ENCODE results near the gene GARIN1A. TPM values are rescaled to one million over a fixed set of nuclear protein-coding genes. Genes with fewer than 3 reads are reported as not detected.
"Not testable (repeated sequence)": the region's sequence is repeated elsewhere in the genome, so short reads cannot be mapped to it uniquely, and the experiment has no call there.

GARIN1A gene
- 1 to 10 TPM in 1 of 2 donors, under 1 TPM in 1; 0.48 to 1.6 TPM for total RNA-seq
- under 1 TPM; 0.35 to 0.71 TPM for polyA plus RNA-seq
- long read RNA-seq, donor 1, result 0 reads
- long read RNA-seq, donor 2, result 0 reads
- long read RNA-seq, donor 3, result 0 reads
- long read RNA-seq, donor 4, result 0 reads
- long read RNA-seq, donor 5, result 0 reads

GRCh38 chr7:128671992-128672391 lies at the start of gene GARIN1A:
TSS of gene GARIN1A (plus strand) at chr7:128672292. CDS start at chr7:128672398, 106 bp downstream.
- Histone ChIP-seq H3K36me3 (ENCODE audit: control insufficient read depth in 4 of 4, insufficient read depth in 4 of 4, low read length in 4 of 4) (no peaks in the 10 kb centered on the region), H3K27me3 (ENCODE audit: control insufficient read depth in 3 of 3, insufficient read depth in 3 of 3, low read length in 2 of 3) (no peaks in the 10 kb centered on the region), H3K4me1 (ENCODE audit: control insufficient read depth in 5 of 5, insufficient read depth in 5 of 5, low read length in 5 of 5) (no peaks in the 10 kb centered on the region), H3K4me3 (no peak within 1 kb of the TSS), H3K9me3 (ENCODE audit: control insufficient read depth in 4 of 4, insufficient read depth in 3 of 4, low read length in 3 of 4) (no peaks in the 10 kb centered on the region), H3K9ac (ENCODE audit: insufficient read depth in 1 of 2, low read length in 2 of 2) (peak within 1 kb of the TSS in 1 of 2 donors; percentile 32), H3K27ac (ENCODE audit: low read depth in 1 of 2, low read length in 1 of 2) (no peak within 1 kb of the TSS)
- no peak for DNase-seq
- 55 to 62% methylated on average over 4 of the region's 4 CpGs for WGBS, 2 donors
- ATAC-seq (ENCODE audit: insufficient read depth, low FRiP score), result no peak
- TF ChIP-seq CTCF (IDR thresholded peaks at IDR 0.05; ENCODE audit: control extremely low read depth, extremely low read depth), result no peak

- peaks cover 0 to 13% (median 11%) of the 10 kb centered on the region in 4 donors for H3K36me3 ChIP-seq (ENCODE audit: control insufficient read depth in 4 of 4, insufficient read depth in 4 of 4, low read length in 4 of 4)
- H3K9ac ChIP-seq (ENCODE audit: insufficient read depth in 1 of 2, low read length in 2 of 2); H3K9me3 ChIP-seq (ENCODE audit: control insufficient read depth in 4 of 4, insufficient read depth in 3 of 4, low read length in 3 of 4); H3K4me3 ChIP-seq; H3K27me3 ChIP-seq (ENCODE audit: control insufficient read depth in 3 of 3, insufficient read depth in 3 of 3, low read length in 2 of 3); DNase-seq; H3K4me1 ChIP-seq (ENCODE audit: control insufficient read depth in 5 of 5, insufficient read depth in 5 of 5, low read length in 5 of 5); H3K27ac ChIP-seq (ENCODE audit: low read depth in 1 of 2, low read length in 1 of 2); ATAC-seq (ENCODE audit: insufficient read depth, low FRiP score): not testable (repeated sequence)
- 96 to 99% methylated on average over 2 of the region's 2 CpGs for WGBS, 2 donors
These were observed 45.0 kb upstream of the GARIN1A start for GRCh38 chr7:128627124-128627523.

GRCh38 chr7:128633915-128634314 lies 38.2 kb upstream of the GARIN1A start:
- ATAC-seq (ENCODE audit: insufficient read depth, low FRiP score); H3K4me1 ChIP-seq (ENCODE audit: control insufficient read depth in 5 of 5, insufficient read depth in 5 of 5, low read length in 5 of 5); H3K4me3 ChIP-seq; H3K9me3 ChIP-seq (ENCODE audit: control insufficient read depth in 4 of 4, insufficient read depth in 3 of 4, low read length in 3 of 4); H3K9ac ChIP-seq (ENCODE audit: insufficient read depth in 1 of 2, low read length in 2 of 2); DNase-seq; H3K27me3 ChIP-seq (ENCODE audit: control insufficient read depth in 3 of 3, insufficient read depth in 3 of 3, low read length in 2 of 3); H3K27ac ChIP-seq (ENCODE audit: low read depth in 1 of 2, low read length in 1 of 2): not testable (repeated sequence)
- WGBS, 2 donors, result 96 to 97% methylated on average over 3 of the region's 3 CpGs
- H3K36me3 ChIP-seq (ENCODE audit: control insufficient read depth in 4 of 4, insufficient read depth in 4 of 4, low read length in 4 of 4), result peaks cover 3 to 14% (median 11%) of the 10 kb centered on the region in 4 donors

GRCh38 chr7:128645206-128645605 lies 26.9 kb upstream of the GARIN1A start:
- not testable (repeated sequence) for H3K4me1 ChIP-seq (ENCODE audit: control insufficient read depth in 5 of 5, insufficient read depth in 5 of 5, low read length in 5 of 5); H3K36me3 ChIP-seq (ENCODE audit: control insufficient read depth in 4 of 4, insufficient read depth in 4 of 4, low read length in 4 of 4); H3K4me3 ChIP-seq; H3K27me3 ChIP-seq (ENCODE audit: control insufficient read depth in 3 of 3, insufficient read depth in 3 of 3, low read length in 2 of 3); H3K9me3 ChIP-seq (ENCODE audit: control insufficient read depth in 4 of 4, insufficient read depth in 3 of 4, low read length in 3 of 4); DNase-seq; ATAC-seq (ENCODE audit: insufficient read depth, low FRiP score); H3K27ac ChIP-seq (ENCODE audit: low read depth in 1 of 2, low read length in 1 of 2); H3K9ac ChIP-seq (ENCODE audit: insufficient read depth in 1 of 2, low read length in 2 of 2)
- WGBS, 2 donors, result 95 to 98% methylated on average over 5 of the region's 5 CpGs

- not testable (repeated sequence) for H3K4me3 ChIP-seq; H3K9ac ChIP-seq (ENCODE audit: insufficient read depth in 1 of 2, low read length in 2 of 2); H3K27me3 ChIP-seq (ENCODE audit: control insufficient read depth in 3 of 3, insufficient read depth in 3 of 3, low read length in 2 of 3); H3K4me1 ChIP-seq (ENCODE audit: control insufficient read depth in 5 of 5, insufficient read depth in 5 of 5, low read length in 5 of 5); H3K27ac ChIP-seq (ENCODE audit: low read depth in 1 of 2, low read length in 1 of 2); H3K36me3 ChIP-seq (ENCODE audit: control insufficient read depth in 4 of 4, insufficient read depth in 4 of 4, low read length in 4 of 4); DNase-seq; ATAC-seq (ENCODE audit: insufficient read depth, low FRiP score); H3K9me3 ChIP-seq (ENCODE audit: control insufficient read depth in 4 of 4, insufficient read depth in 3 of 4, low read length in 3 of 4)
- 94 to 96% methylated on average over 3 to 4 of the region's 4 CpGs for WGBS, 2 donors
These were observed 26.2 kb upstream of the GARIN1A start for GRCh38 chr7:128645844-128646243.

GRCh38 chr7:128646877-128647276 lies 25.2 kb upstream of the GARIN1A start:
- not testable (repeated sequence) for DNase-seq; H3K4me1 ChIP-seq (ENCODE audit: control insufficient read depth in 5 of 5, insufficient read depth in 5 of 5, low read length in 5 of 5); H3K4me3 ChIP-seq; ATAC-seq (ENCODE audit: insufficient read depth, low FRiP score); H3K27me3 ChIP-seq (ENCODE audit: control insufficient read depth in 3 of 3, insufficient read depth in 3 of 3, low read length in 2 of 3); H3K9me3 ChIP-seq (ENCODE audit: control insufficient read depth in 4 of 4, insufficient read depth in 3 of 4, low read length in 3 of 4); H3K9ac ChIP-seq (ENCODE audit: insufficient read depth in 1 of 2, low read length in 2 of 2); H3K36me3 ChIP-seq (ENCODE audit: control insufficient read depth in 4 of 4, insufficient read depth in 4 of 4, low read length in 4 of 4); H3K27ac ChIP-seq (ENCODE audit: low read depth in 1 of 2, low read length in 1 of 2)
- WGBS, 2 donors, result 91 to 93% methylated on average over 6 of the region's 6 CpGs

GRCh38 chr7:128651096-128651495 lies 21.0 kb upstream of the GARIN1A start:
- WGBS, 2 donors, result 91 to 100% methylated on average over 5 of the region's 6 CpGs
- not testable (repeated sequence) for DNase-seq; ATAC-seq (ENCODE audit: insufficient read depth, low FRiP score)

GRCh38 chr7:128652606-128653005 lies 19.5 kb upstream of the GARIN1A start:
- not testable (repeated sequence) for DNase-seq; H3K9me3 ChIP-seq (ENCODE audit: control insufficient read depth in 4 of 4, insufficient read depth in 3 of 4, low read length in 3 of 4); H3K27ac ChIP-seq (ENCODE audit: low read depth in 1 of 2, low read length in 1 of 2); H3K9ac ChIP-seq (ENCODE audit: insufficient read depth in 1 of 2, low read length in 2 of 2); H3K4me1 ChIP-seq (ENCODE audit: control insufficient read depth in 5 of 5, insufficient read depth in 5 of 5, low read length in 5 of 5); ATAC-seq (ENCODE audit: insufficient read depth, low FRiP score); H3K27me3 ChIP-seq (ENCODE audit: control insufficient read depth in 3 of 3, insufficient read depth in 3 of 3, low read length in 2 of 3); H3K4me3 ChIP-seq
- H3K36me3 ChIP-seq (ENCODE audit: control insufficient read depth in 4 of 4, insufficient read depth in 4 of 4, low read length in 4 of 4), result peaks cover 0 to 24% (median 1%) of the 10 kb centered on the region in 4 donors
- WGBS, 2 donors, result 94 to 97% methylated on average over 16 to 21 of the region's 24 CpGs

More at GRCh38 chr7:128651096-128651495, 21.0 kb upstream of the GARIN1A start:
- H3K27me3 ChIP-seq (ENCODE audit: control insufficient read depth in 3 of 3, insufficient read depth in 3 of 3, low read length in 2 of 3); H3K27ac ChIP-seq (ENCODE audit: low read depth in 1 of 2, low read length in 1 of 2); H3K4me3 ChIP-seq; H3K9ac ChIP-seq (ENCODE audit: insufficient read depth in 1 of 2, low read length in 2 of 2); H3K4me1 ChIP-seq (ENCODE audit: control insufficient read depth in 5 of 5, insufficient read depth in 5 of 5, low read length in 5 of 5); H3K9me3 ChIP-seq (ENCODE audit: control insufficient read depth in 4 of 4, insufficient read depth in 3 of 4, low read length in 3 of 4): not testable (repeated sequence)
- H3K36me3 ChIP-seq (ENCODE audit: control insufficient read depth in 4 of 4, insufficient read depth in 4 of 4, low read length in 4 of 4), result peaks cover 0 to 24% (median 1%) of the 10 kb centered on the region in 4 donors
